ENCODE data around the gene RYR1.

RYR1 gene

DNA sequence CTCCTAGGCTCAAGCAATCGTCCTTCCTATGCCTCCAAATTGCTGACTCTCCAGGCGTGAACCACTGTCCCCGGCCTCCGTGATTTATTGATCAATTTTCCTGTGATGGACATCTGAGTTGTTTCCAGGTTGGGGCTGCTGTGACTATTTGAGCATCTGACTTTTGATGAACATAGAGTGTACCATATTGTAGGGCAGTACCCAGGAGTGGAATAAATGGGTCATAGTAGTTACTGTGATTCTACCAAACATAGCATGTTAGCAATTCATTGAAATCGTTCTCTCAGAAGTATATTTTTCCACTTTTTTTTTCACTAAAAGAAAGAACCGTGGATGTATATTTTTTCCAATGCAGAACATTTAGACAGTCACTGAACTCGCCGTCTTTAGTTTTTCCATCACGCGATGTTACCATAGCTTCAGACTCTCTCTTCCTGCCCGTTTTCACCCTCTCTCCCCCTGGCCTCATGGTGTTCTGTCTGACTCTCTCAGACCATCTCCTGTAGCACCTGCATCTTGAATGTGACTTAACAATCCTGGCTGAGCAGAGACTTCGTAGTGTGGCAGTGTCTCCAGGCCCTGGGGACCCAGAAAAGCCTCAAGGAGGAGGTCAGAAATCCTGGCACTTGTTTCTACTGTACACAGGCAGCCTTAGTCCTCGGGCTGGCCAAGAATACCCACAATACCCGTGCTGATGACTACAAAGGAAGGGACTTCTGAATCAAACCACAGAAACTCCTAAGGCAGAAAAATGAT is 4.3 kb upstream of the RYR1 start:
- no peak for DNase-seq

DNA sequence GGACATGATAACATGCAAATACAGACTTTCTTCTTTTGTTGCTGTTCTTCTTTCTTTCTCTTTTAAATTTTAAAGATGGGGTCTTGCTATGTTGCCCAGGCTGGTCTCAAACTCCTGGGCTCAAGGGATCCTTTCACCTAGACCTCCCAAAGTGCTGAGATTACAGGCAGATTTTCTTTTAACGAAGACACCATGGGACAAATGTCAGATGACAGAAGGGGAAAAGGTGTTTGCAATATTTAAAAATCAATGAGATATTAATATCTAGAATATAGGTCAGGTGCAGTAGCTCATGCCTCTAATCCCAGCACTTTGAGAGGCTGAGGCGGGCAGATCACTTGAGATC is 3.7 kb upstream of the RYR1 start:
- no peak for DNase-seq

DNA sequence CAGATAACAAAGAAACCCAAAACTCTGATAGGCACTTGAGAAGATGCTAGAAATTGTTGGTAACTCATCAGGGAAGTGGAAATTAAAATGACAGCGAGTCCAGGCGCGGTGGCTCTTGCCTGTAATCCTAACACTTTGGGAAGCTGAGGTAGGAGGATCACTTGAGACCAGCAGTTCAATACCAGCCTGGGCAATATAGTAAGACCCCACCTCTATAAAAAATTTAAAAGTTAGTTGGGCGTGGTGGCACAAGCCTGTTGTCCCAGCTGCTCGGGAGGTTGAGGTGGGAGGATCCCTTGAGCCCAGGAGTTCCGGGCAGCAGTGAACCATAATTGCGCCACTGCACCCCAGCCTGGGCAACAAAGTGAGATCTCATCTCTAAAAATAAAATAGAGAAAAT is 2.6 kb upstream of the RYR1 start:
- no peak for DNase-seq

GRCh38 chr19:38434549-38435051 is 1.1 kb downstream of the RYR1 start:
- DNase-seq, result no peak

DNA sequence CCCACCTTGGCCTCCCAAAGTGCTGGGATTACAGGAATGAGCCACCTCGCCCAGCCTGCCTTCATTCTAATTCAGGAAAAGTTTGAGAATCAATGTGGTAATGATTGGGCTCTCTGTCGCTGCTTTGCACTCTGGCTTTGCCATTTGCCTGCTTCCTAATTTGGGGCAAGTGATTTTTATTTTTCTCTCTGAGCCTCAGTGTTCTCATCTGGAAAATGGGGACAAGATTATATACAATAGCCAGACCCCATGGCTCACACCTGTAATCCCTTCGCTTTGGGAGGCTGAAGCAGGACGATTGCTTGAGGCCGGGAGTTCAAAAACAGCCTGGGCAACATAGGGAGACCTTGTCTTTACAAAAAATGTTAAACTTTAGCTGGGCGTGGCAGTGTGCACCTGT is 3.8 kb downstream of the RYR1 start:
- no peak for DNase-seq

GRCh38 chr19:38437917-38438316 is 4.4 kb downstream of the RYR1 start:
- no peak for DNase-seq

- DNase-seq, result no peak
These were observed 7.1 kb downstream of the RYR1 start for GRCh38 chr19:38440592-38440991.

DNA sequence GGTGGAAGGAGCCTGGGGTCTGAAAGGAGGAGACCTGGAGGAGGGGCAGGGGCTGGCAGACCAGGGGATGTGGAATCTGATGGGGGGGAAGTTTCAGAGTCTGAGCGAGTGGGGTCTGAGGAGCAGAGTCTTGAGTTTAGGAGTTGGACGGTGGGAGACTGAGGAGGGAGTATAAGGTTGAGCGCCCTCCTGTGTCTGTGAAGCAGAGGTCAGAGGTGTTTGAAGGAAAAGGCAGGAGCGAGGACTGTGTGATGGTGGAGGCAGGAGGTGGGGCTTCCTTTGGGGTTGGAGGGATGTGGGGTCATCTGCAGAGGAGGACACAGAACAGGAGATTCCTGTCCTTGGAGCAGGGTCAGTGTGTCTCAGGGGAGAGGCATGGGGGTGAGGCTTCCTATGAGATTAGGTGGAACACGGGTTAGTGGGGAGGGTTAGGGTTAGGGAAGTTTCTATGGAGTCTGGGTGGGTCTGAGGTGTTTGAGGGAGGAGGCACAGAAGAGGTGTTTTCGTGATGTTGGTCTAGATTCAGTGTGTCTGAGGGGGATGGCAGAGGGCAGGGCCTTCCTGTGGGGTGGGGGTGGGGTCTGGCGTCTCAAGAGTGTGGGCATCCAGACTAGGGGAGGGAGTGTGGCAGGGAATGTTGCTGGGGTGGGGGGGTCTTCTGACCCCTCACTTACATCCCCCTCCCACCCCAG is 8.3 kb downstream of the RYR1 start:
- DNase-seq, result no peak

DNA sequence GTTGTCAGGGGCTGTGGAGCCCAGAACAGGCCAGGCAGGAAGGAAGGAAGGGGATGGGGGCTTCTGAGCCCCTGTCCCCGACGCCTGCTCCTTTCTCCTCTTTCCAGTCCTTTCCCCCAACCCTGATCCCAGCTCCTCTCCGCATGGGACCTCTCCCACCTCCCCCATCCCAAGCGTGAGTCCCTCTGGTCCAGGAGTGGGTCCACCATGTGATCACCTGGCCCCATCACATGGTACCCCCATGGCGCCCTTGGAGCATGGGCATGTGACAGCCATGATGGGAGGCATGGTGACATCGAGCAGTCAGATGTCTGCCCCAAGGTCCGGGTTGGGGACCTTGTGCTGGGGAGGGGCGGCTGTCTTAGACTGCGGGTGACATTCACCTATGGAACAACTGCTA is 9.2 kb downstream of the RYR1 start:
- no peak for DNase-seq

- no peak for DNase-seq
These were observed 10.0 kb downstream of the RYR1 start for GRCh38 chr19:38443458-38443999.

GRCh38 chr19:38444026-38444425 is 10.5 kb downstream of the RYR1 start:
- no peak for DNase-seq

- DNase-seq, result no peak
These were observed 11.9 kb downstream of the RYR1 start for GRCh38 chr19:38445362-38445761.

DNA sequence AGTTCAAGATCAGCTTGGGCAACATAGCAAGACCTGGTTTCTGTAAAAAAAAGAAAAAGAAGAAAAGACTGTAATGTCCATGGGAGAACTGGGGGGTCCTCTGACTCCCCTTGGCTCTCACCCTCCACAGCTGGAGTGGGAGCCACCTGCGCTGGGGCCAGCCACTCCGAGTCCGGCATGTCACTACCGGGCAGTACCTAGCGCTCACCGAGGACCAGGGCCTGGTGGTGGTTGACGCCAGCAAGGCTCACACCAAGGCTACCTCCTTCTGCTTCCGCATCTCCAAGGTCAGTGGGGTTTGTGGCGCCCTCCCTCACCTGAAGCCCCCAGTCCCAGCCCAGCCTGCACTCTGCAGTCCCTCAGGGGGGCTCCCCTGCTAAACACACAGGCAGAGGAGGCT is 14.7 kb downstream of the RYR1 start:
- DNase-seq, result no peak

- no peak for DNase-seq
These were observed 16.0 kb downstream of the RYR1 start for GRCh38 chr19:38449518-38449917.

GRCh38 chr19:38451036-38451435 is 17.5 kb downstream of the RYR1 start:
- DNase-seq, result no peak

DNA sequence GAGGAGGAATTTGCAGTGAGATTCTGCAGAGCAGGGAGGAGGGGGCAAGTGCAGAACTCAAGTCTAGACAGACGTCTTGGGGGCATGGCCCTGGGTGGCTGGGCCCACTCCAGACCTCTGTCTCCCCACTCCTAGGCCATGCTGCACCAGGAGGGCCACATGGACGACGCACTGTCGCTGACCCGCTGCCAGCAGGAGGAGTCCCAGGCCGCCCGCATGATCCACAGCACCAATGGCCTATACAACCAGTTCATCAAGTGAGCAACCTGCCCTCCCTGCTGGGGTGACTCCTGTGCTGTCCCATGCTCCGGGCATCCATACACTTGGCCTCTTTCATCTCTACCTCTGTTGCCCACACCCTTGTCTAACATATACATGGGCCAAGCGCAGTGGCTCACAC is 18.1 kb downstream of the RYR1 start:
- DNase-seq, result no peak

- no peak for DNase-seq
These were observed 19.2 kb downstream of the RYR1 start for GRCh38 chr19:38452430-38453366.

- DNase-seq, result no peak
These were observed 20.1 kb downstream of the RYR1 start for GRCh38 chr19:38453596-38453995.

DNA sequence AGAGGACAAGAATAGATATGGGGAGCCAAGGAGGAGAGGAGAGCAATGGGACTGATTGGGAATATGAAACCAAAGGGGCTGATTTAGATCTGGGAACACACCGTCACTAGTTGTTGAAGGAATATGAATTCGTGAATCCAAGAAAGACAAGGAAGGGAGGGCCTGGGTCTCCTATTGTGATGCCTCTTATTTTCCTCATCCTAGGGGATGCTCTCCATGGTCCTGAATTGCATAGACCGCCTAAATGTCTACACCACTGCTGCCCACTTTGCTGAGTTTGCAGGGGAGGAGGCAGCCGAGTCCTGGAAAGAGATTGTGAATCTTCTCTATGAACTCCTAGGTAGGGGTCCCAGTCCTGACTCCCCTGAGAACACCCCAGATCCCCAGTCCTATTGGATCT is 21.5 kb downstream of the RYR1 start:
- DNase-seq, result no peak

DNA sequence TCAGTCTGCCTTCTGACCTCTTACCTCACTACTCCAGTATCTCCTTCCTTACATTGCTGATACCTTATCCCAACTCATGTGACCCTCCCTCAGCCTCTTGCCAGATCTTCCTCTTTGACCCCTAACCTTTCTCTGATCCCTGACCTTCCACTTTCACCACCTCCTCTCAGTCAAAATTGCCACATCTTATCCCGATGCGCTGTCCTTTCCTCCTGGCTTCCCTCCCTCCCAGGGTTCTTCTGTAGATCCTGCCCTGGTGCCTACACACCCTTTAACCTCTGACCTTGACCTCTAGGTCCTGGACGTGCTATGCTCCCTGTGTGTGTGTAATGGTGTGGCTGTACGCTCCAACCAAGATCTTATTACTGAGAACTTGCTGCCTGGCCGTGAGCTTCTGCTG is 23.7 kb downstream of the RYR1 start:
- no peak for DNase-seq

GRCh38 chr19:38457690-38458405 is 24.4 kb downstream of the RYR1 start:
- no peak for DNase-seq

GRCh38 chr19:38458991-38459390 is 25.5 kb downstream of the RYR1 start:
- no peak for DNase-seq

DNA sequence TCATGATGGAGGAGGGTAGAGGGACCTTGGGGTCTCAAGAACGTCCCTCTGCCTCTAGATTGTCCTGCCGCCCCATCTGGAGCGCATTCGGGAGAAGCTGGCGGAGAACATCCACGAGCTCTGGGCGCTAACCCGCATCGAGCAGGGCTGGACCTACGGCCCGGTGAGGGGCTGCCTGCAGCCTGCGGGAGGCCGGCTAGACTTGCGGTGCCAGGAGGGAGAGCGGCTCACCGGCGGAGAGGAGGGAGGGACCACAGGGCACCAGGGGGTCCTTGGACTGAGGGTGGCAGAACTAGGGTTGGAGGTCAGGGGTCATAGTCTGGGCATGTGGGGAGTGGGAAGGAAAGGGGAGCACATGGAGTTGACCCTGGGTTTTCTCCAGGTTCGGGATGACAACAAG is 29.9 kb downstream of the RYR1 start:
- DNase-seq, result no peak
